HEK293T (cell line): ENCODE data around the gene PHKB.
"Not testable (repeated sequence)": the region's sequence is repeated elsewhere in the genome, so short reads cannot be mapped to it uniquely, and the experiment has no call there.

ENCODE experiments used
- ARNT ChIP-seq: fragments of 450-650 bp; IDR thresholded peaks from 2 replicates; pipeline ENCODE4 v1.6.1; 2017; ENCODE audit warnings: mild to moderate bottlenecking
- BHLHE40 ChIP-seq: fragments of 450-650 bp; IDR thresholded peaks from 2 replicates; pipeline ENCODE4 v1.6.1; 2016; ENCODE audit warnings: mild to moderate bottlenecking, moderate library complexity, borderline replicate concordance
- ELF4 ChIP-seq: fragments of 450-650 bp; IDR thresholded peaks from 2 replicates; pipeline ENCODE4 v1.6.1; 2017; ENCODE audit warnings: antibody characterized with exemption
- FOXA1 ChIP-seq: fragments of 450-650 bp; IDR thresholded peaks from 2 replicates; pipeline ENCODE4 v1.6.1; 2016; ENCODE audit warnings: mild to moderate bottlenecking
- FOXK2 ChIP-seq: fragments of 450-650 bp; IDR thresholded peaks from 2 replicates; pipeline ENCODE4 v1.6.1; 2016; ENCODE audit warnings: mild to moderate bottlenecking
- FOXM1 ChIP-seq: fragments of 450-650 bp; IDR thresholded peaks from 2 replicates; pipeline ENCODE4 v1.6.1; 2017; ENCODE audit warnings: mild to moderate bottlenecking, borderline replicate concordance
- HDGF ChIP-seq: fragments of 450-650 bp; IDR thresholded peaks from 2 replicates; pipeline ENCODE4 v1.6.1; 2017; ENCODE audit warnings: antibody characterized with exemption, borderline replicate concordance
- LEF1 ChIP-seq: fragments of 450-650 bp; IDR thresholded peaks from 2 replicates; pipeline ENCODE4 v1.6.1; 2017; ENCODE audit warnings: mild to moderate bottlenecking, borderline replicate concordance
- NFRKB ChIP-seq: fragments of 450-650 bp; IDR thresholded peaks from 2 replicates; pipeline ENCODE4 v1.6.1; 2016; ENCODE audit warnings: mild to moderate bottlenecking, moderate library complexity
- SP1 ChIP-seq: fragments of 450-650 bp; IDR thresholded peaks from 2 replicates; pipeline ENCODE4 v1.6.1; 2017
- SUZ12 ChIP-seq: fragments of 450-650 bp; IDR thresholded peaks from 2 replicates; pipeline ENCODE4 v1.6.1; 2016; ENCODE audit warnings: mild to moderate bottlenecking
- TARDBP ChIP-seq: fragments of 450-650 bp; IDR thresholded peaks from 2 replicates; pipeline ENCODE4 v1.6.1; 2016
- TF ChIP-seq, protein P1 (sequence below): fragments of 450-650 bp; IDR thresholded peaks from 2 replicates; pipeline ENCODE4 v1.6.1; 2016

DNA sequence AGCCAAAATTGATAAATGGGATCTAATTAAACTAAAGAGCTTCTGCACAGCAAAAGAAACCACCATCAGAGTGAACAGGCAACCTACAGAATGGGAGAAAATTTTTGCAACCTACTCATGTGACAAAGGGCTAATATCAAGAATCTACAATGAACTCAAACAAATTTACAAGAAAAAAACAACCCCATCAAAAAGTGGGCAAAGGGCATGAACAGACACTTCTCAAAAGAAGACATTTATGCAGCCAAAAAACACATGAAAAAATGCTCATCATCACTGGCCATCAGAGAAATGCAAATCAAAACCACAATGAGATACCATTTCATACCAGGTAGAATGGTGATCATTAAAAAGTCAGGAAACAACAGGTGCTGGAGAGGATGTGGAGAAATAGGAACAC, 18.2 kb upstream of the PHKB start:
- TF ChIP-seq HDGF, NFRKB, BHLHE40, FOXA1, SP1, ARNT, ELF4, FOXM1, TARDBP, FOXK2, SUZ12, LEF1: not testable (repeated sequence)
- TF ChIP-seq, protein P1, sequence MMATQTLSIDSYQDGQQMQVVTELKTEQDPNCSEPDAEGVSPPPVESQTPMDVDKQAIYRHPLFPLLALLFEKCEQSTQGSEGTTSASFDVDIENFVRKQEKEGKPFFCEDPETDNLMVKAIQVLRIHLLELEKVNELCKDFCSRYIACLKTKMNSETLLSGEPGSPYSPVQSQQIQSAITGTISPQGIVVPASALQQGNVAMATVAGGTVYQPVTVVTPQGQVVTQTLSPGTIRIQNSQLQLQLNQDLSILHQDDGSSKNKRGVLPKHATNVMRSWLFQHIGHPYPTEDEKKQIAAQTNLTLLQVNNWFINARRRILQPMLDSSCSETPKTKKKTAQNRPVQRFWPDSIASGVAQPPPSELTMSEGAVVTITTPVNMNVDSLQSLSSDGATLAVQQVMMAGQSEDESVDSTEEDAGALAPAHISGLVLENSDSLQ: not testable (repeated sequence)
